Inflammatory macrophage (primary cell): ENCODE results near the gene PDE4A.

Source experiments
- DNase-seq, 2 donors: peaks; one replicate each; pipeline ENCODE4 v3.0.0-alpha.2; 2020 to 2022

Gene PDE4A

DNA sequence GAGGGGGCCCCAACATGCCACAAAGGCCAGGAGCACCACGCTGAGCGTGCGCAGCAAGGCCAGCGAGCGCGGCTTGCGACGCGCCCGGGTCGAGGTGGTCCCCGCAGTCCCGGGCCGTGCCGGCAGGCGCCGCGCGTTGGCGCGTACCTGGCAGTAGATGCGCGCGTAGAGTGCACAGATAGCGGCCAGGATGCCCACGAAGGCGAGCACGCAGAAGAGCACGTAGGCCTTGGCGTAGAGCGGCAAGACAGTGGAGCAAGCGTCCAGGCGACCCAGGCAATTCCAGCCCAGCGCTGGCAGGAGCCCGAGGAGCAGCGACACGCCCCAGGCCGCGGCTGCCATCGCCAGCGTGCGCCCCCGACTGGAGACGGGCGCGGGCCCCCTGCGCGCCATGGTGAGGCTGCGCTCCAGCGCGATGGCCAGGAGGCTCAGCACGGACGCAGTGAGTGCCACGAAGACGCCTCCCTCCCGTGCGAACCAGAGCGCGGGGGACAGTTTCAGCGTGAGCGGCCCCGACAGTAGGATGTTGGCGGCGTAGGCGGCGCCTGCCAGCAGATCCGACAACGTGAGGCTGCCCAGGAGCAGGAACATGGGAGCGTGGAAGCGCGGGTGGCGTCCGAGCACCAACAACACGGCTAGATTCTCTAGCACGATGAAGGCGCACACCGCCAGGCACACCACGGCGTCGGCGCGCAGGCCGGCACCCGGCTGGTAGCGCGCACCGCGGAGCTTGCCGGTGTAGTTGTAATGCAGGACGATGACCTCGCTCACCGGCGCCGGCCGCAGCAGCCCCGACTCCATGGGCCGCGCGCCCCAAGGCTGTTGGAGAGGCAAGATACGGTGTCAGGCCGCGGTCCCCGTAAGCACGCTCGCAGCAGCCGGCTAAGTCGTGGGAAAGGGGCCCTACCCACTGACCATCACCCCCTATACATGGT is 94.1 kb downstream of the PDE4A start:
- DNase-seq = no peak

DNA sequence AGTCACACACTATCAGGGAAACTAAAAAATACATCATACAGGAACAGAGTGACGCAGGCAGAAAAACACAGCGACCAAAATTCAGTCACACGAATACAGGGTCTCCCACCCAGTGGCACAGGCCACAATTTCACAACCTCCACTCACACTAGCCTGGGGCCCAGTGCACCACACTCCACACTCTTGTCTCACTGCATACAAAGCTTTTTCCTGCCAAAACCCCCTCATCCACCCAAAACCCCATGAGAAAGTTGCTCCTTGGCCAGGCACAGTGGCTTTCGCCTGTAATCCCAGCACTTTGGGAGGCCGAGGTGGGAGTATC is 95.7 kb downstream of the PDE4A start:
- DNase-seq = no peak

DNA sequence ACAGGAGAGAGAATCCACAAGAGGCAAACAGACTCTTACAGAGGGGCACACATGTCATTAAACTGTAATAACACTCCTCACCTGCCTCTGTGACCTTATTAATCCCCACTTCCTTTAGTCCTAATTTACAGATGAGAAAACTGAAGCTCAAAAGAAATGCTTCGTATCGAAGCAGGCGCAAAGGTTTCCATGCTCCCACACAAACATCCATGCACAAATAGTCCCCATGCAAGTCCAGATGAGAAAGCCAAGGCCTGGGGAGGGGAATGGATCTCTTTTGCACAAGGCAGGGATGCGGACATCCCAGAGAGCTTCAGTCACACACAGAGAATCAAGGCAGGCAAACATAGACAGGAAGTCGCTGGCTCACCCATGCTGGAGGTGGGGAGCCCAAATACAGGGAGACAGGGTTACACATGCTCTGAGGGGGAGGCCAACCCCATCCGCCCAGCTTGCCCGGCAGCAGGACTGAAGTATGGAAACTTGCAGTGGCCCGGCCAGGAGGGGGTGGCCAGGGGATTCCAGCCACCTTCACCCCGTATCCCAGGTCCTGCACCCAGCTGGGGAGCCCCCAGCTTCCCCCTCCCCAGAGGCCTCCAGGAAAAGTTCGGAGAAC is 96.4 kb downstream of the PDE4A start:
- DNase-seq = no peak

DNA sequence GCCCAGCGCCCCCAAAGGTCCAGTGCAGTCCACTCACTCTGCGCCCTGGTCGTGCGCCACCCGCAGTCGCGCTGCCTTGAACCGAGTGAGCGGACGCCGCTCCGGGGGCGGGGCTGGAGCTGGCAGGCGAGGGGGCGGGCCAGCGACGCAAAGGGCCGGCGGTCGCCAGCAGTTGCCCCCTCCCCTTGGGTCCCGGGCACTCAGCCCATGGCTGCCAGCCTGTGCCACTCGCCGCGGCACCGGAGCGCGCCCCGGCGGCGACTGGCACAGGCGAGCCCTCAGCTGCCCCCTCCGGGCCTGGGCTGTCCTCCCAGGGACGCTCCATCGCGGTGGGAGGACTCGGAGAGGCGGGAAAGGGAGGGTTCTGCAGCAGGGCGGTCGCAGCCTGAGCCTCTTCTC is 97.0 kb downstream of the PDE4A start, which contains the start of gene S1PR5:
Gene S1PR5, minus strand, starts transcription at position 87 of the 399 bp plus-strand sequence. CDS start 2,436 bp downstream, outside the sequence.
- no peak for DNase-seq

DNA sequence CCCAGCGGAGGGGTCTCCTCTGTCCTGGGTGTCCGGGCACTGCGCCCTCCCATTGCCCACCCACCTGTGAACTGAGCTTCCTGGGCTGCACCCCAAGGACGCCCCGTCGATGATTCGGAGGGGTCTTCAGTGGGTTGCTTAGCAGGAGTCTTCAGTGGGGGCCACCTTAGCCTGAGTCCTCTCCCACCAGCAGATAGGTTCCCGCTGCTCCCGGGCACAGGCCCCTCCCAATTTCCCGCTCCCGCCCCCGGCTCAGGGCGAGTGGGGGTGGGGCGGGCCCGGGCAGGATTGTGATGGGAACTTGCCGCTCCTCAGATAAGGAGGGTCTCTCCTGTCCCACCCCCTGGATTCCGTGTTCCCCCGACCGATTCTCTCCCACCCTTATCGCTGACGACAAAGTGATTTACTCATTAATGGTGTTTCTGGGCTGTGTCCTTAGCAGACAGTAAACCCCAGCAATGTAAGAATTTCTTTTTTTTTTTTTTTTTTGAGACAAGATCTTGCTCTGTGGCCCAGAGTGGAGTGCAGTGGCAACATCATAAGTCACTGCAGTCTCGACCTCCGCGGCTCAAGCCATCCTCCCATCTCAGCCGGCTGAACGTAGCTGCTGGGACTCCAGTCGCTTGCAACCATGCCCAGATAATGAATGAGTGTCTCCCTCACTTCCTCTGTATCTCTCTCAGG is 97.6 kb downstream of the PDE4A start:
- peak in 1 of 2 donors; percentile 11 for DNase-seq

DNA sequence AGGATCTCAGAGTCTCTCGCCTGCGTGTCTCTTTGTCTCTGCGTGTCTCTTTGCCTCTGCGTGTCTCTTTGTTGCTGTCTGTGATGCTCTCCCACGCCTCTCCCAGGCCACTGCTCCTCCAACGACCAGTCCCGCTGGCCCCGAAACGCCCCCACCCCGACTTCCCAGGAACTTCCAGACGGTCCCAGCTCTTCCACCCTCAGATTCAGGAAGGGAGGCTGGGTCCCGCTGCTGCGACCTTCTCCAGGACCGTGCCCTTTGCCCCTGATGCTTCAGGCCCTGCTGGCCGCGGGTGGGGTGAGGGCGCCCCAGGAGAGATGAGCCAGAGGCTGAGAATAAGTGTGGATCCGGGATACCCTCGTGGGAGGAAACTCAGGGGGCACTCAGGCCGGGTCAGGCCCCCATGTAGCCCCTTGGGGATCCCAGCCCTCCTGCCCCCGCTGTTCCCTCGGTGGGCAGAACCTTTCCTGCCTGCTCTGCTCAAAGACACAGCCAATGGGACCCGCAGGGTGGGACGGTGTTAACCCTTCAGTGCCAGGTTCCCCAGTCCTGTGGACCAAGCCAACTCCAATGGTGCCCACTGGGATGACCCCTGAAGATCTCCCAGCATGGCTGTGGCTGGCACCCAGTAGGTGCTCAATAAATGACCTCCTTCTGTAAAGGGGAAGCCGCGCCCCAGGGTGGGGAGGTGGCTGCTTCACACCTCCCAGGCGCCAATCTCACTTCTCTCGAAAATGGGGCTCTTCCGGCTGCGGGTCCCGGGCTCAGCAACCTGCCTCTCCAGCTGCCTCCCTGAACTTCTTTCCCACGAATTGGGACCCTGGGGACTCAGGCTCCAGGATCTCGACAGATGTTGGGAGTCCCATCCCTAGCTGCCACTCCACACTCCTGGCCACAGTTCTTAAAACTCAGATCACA is 98.4 kb downstream of the PDE4A start:
- DNase-seq = peak in 1 of 2 donors; percentile 24
